ENCODE data around the gene PPP2R5C.

DNA sequence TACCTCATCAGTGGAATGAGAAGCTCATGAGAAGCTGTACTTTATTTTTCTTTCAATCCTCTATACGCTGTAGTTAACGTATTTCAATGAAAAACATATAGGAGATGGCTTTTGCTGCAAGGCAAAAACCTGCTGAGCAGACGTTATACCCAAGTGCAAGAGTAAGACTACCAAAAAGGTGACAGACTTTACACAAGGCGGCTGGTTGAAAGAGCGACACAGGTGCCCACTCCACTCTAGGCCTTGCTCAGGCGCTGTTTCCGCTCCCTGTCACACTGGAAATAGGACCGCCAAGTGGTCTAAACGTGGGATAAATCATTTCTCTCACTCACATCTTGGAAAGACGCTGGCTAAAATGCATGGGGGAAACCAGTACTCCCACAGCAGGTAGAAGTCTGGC is 54.5 kb downstream of the PPP2R5C start:
- TF ChIP-seq POLR2A (IDR thresholded peaks at IDR 0.05; ENCODE audit: control extremely low read depth in 1 of 2, low read depth in 2 of 2, low read length in 2 of 2) (no peak), TCF12 (IDR thresholded peaks at IDR 0.05; ENCODE audit: low read depth, low read length) (no peak), PHF8 (conservative IDR thresholded peaks at IDR 0.05; ENCODE audit: low read depth, low read length) (no peak), SIN3A (conservative IDR thresholded peaks at IDR 0.05 in 1 of 2, IDR thresholded peaks at IDR 0.05 in 1 of 2; ENCODE audit: low read depth in 1 of 2, low read length in 2 of 2) (no peak), CTCF (IDR thresholded peaks at IDR 0.05; ENCODE audit: control extremely low read depth in 1 of 3, insufficient read depth in 1 of 3, low read depth in 1 of 3, low read length in 3 of 3) (no peak), YY1 (IDR thresholded peaks at IDR 0.05; ENCODE audit: low read depth, low read length) (no peak), CHD2 (IDR thresholded peaks at IDR 0.05; ENCODE audit: low read length) (no peak), RAD21 (IDR thresholded peaks at IDR 0.05 in 1 of 2, conservative IDR thresholded peaks at IDR 0.05 in 1 of 2; ENCODE audit: low read depth in 2 of 2, low read length in 2 of 2) (no peak), CBX8 (IDR thresholded peaks at IDR 0.05; ENCODE audit: borderline replicate concordance, low read depth, low read length) (no peak), JUND (IDR thresholded peaks at IDR 0.05; ENCODE audit: low read length) (no peak), EZH2 (IDR thresholded peaks at IDR 0.05; ENCODE audit: low read depth, low read length, severe bottlenecking) (no peak), CEBPB (IDR thresholded peaks at IDR 0.05; ENCODE audit: low read depth, low read length) (no peak), TEAD4 (IDR thresholded peaks at IDR 0.05; ENCODE audit: low read depth, low read length) (no peak)
- TF ChIP-seq, protein P1, sequence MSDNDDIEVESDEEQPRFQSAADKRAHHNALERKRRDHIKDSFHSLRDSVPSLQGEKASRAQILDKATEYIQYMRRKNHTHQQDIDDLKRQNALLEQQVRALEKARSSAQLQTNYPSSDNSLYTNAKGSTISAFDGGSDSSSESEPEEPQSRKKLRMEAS (IDR thresholded peaks at IDR 0.05) = no peak
